Measurements from ENCODE around the gene TUBA3E.
"Not testable (repeated sequence)": the region's sequence is repeated elsewhere in the genome, so short reads cannot be mapped to it uniquely, and the experiment has no call there.

The TUBA3E gene

DNA sequence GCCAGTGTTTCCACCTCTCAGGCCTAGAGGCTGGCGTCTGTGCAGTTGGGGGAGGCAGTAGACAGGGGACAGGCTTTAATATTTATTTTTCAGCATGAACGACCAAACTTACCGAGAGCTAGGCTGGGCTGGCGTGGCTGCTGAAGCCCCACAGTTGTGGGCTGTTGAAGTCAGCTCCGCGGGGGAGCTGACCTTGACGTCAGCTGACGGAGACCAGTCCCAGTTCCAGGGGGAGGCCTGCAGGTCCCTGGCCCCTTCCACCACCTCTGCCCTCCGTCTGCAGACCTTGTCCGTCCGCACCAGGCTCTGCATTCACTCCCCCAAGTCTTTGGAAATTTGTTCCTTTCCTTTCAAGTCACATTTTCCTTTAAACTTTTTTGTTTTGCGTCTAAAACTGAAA lies 33.4 kb upstream of the TUBA3E start:
- H3K36me3 ChIP-seq (ENCODE audit: control insufficient read depth, low read length) = no peaks in the 10 kb centered on the region
- no peaks in the 10 kb centered on the region for H3K9me3 ChIP-seq (ENCODE audit: control insufficient read depth, insufficient read depth, low read length)
- H3K4me1 ChIP-seq (ENCODE audit: control insufficient read depth, low read length) = no peaks in the 10 kb centered on the region
- H3K27me3 ChIP-seq (ENCODE audit: control insufficient read depth, low read length) = no peaks in the 10 kb centered on the region
- no peak overlapping the region for H3K4me3 ChIP-seq (ENCODE audit: low read length)
- TF ChIP-seq EZH2phosphoT487 (IDR thresholded peaks at IDR 0.05; ENCODE audit: borderline replicate concordance, low read length) = no peak
- TF ChIP-seq, protein P1, sequence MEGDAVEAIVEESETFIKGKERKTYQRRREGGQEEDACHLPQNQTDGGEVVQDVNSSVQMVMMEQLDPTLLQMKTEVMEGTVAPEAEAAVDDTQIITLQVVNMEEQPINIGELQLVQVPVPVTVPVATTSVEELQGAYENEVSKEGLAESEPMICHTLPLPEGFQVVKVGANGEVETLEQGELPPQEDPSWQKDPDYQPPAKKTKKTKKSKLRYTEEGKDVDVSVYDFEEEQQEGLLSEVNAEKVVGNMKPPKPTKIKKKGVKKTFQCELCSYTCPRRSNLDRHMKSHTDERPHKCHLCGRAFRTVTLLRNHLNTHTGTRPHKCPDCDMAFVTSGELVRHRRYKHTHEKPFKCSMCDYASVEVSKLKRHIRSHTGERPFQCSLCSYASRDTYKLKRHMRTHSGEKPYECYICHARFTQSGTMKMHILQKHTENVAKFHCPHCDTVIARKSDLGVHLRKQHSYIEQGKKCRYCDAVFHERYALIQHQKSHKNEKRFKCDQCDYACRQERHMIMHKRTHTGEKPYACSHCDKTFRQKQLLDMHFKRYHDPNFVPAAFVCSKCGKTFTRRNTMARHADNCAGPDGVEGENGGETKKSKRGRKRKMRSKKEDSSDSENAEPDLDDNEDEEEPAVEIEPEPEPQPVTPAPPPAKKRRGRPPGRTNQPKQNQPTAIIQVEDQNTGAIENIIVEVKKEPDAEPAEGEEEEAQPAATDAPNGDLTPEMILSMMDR (IDR thresholded peaks at IDR 0.05; ENCODE audit: low read depth, low read length, poor library complexity, severe bottlenecking) = no peak
- H3K4me2 ChIP-seq (ENCODE audit: low read length) = no peak overlapping the region
- no peaks in the 10 kb centered on the region for H3K9me2 ChIP-seq (replicated peaks; ENCODE audit: control insufficient read depth, low read length)
- no peaks in the 10 kb centered on the region for H3F3A ChIP-seq (ENCODE audit: control insufficient read depth, insufficient read depth)
- no peaks in the 10 kb centered on the region for H4K20me1 ChIP-seq (ENCODE audit: control insufficient read depth, insufficient read depth, low read depth, low read length)
- no peak overlapping the region for H3K27ac ChIP-seq (ENCODE audit: low read depth, low read length)
- no peaks in the 10 kb centered on the region for H3K79me2 ChIP-seq (ENCODE audit: control insufficient read depth, low read length)

DNA sequence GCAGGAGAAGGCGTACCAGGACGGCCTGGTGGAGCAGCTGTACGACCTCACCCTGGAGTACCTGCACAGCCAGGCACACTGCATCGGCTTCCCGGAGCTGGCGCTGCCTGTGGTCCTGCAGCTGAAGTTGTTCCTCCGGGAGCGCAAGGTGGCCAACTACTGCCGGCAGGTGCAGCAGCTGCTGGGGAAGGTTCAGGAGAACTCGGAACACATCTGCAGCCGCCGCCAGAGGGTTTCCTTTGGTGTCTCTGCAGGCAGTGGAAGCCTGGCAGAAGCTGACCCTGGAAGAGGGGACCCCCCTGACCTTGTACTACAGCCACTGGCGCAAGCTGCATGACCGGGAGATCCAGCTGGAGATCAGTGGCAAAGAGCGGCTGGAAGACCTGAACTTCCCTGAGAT lies 32.7 kb upstream of the TUBA3E start:
- not testable (repeated sequence) for H3K79me2 ChIP-seq (ENCODE audit: control insufficient read depth, low read length)

DNA sequence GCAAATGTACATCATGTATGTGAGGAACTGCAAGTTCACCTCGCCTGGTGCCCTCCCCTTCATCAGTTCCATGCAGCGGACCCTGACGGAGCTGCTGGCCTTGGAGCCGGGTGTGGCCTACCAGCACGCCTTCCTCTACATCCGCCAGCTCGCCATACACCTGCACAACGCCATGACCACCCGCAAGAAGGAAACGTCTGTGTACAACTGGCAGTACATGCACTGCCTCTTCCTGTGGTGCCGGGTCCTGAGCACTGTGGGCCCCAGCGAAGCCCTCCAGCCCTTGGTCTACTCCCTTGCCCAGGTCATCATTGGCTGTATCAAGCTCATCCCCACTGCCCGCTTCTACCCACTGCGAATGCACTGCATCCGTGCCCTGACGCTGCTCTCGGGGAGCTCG lies 32.1 kb upstream of the TUBA3E start:
- H3K9me3 ChIP-seq (ENCODE audit: control insufficient read depth, insufficient read depth, low read length); H3K9me2 ChIP-seq (replicated peaks; ENCODE audit: control insufficient read depth, low read length); H3K4me1 ChIP-seq (ENCODE audit: control insufficient read depth, low read length); H3K4me2 ChIP-seq (ENCODE audit: low read length); H3K36me3 ChIP-seq (ENCODE audit: control insufficient read depth, low read length); H3K27me3 ChIP-seq (ENCODE audit: control insufficient read depth, low read length); H3F3A ChIP-seq (ENCODE audit: control insufficient read depth, insufficient read depth); H4K20me1 ChIP-seq (ENCODE audit: control insufficient read depth, insufficient read depth, low read depth, low read length); H3K4me3 ChIP-seq (ENCODE audit: low read length); H3K79me2 ChIP-seq (ENCODE audit: control insufficient read depth, low read length); H3K27ac ChIP-seq (ENCODE audit: low read depth, low read length): not testable (repeated sequence)

More for the DNA sequence above, 32.7 kb upstream of the TUBA3E start:
- H3K9me3 ChIP-seq (ENCODE audit: control insufficient read depth, insufficient read depth, low read length); H3K4me1 ChIP-seq (ENCODE audit: control insufficient read depth, low read length); H3F3A ChIP-seq (ENCODE audit: control insufficient read depth, insufficient read depth); H4K20me1 ChIP-seq (ENCODE audit: control insufficient read depth, insufficient read depth, low read depth, low read length); H3K4me3 ChIP-seq (ENCODE audit: low read length); H3K9me2 ChIP-seq (replicated peaks; ENCODE audit: control insufficient read depth, low read length); H3K27ac ChIP-seq (ENCODE audit: low read depth, low read length); H3K4me2 ChIP-seq (ENCODE audit: low read length); H3K27me3 ChIP-seq (ENCODE audit: control insufficient read depth, low read length); H3K36me3 ChIP-seq (ENCODE audit: control insufficient read depth, low read length): not testable (repeated sequence)

DNA sequence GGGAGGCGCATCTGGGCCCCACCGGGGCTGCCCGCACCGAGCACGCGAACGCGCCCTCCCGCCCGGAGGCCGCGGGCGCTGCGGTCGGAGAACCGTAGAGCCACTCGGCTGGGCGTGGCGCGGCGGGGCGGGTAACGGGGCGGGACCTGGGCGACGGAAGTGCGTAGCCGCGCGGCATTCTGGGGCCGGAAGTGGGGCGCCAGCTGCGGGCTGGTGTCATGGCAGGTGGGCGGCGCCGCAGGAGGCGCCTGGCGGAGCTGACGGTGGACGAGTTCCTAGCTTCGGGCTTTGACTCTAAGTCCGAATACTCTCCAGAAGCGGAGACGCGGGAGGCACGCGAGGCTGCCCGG lies 30.9 kb upstream of the TUBA3E start:
- not testable (repeated sequence) for H3K27ac ChIP-seq (ENCODE audit: low read depth, low read length); H3K4me1 ChIP-seq (ENCODE audit: control insufficient read depth, low read length); H3F3A ChIP-seq (ENCODE audit: control insufficient read depth, insufficient read depth); H3K4me2 ChIP-seq (ENCODE audit: low read length); H3K36me3 ChIP-seq (ENCODE audit: control insufficient read depth, low read length); H3K79me2 ChIP-seq (ENCODE audit: control insufficient read depth, low read length); H3K27me3 ChIP-seq (ENCODE audit: control insufficient read depth, low read length); H3K4me3 ChIP-seq (ENCODE audit: low read length); H4K20me1 ChIP-seq (ENCODE audit: control insufficient read depth, insufficient read depth, low read depth, low read length); H3K9me2 ChIP-seq (replicated peaks; ENCODE audit: control insufficient read depth, low read length); H3K9me3 ChIP-seq (ENCODE audit: control insufficient read depth, insufficient read depth, low read length)

DNA sequence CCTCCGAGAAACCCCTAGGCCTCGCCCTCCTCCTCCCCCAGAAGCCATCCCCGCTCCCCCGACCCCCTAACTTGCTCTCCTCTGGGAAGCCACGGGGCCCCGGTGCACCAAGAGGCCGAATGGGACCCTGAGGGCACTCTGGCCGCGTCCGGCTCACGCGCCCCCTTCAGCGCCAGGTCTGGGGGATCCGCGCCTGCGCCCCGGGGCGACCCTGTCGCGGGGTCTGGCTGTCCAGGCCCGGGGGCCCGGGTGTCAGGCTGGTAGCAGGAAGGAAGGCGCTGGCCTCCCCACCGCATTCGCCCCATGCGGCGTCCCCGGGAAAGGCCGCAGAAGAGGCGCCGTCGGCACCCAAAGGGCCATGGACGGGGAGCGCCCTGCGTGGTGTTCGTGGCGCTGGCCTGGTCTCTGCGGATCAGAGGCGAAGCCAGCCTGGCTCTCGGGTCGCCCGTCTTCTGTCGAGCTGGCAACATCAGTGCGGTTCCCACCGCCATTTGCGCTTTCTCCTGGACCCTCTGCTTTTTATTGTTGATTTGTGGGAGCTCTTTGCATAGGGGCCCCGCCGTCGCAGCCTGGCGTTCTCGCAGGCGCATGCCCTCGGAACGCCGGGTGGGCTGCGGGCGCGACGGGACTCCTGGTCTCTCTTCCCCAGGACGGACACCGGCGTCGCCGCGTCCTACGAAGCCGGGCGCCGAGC lies 30.4 kb upstream of the TUBA3E start:
- not testable (repeated sequence) for H3K4me2 ChIP-seq (ENCODE audit: low read length); H3F3A ChIP-seq (ENCODE audit: control insufficient read depth, insufficient read depth); H4K20me1 ChIP-seq (ENCODE audit: control insufficient read depth, insufficient read depth, low read depth, low read length); H3K27ac ChIP-seq (ENCODE audit: low read depth, low read length); H3K4me1 ChIP-seq (ENCODE audit: control insufficient read depth, low read length); H3K27me3 ChIP-seq (ENCODE audit: control insufficient read depth, low read length); H3K9me3 ChIP-seq (ENCODE audit: control insufficient read depth, insufficient read depth, low read length); H3K36me3 ChIP-seq (ENCODE audit: control insufficient read depth, low read length); H3K9me2 ChIP-seq (replicated peaks; ENCODE audit: control insufficient read depth, low read length); H3K4me3 ChIP-seq (ENCODE audit: low read length); H3K79me2 ChIP-seq (ENCODE audit: control insufficient read depth, low read length)

DNA sequence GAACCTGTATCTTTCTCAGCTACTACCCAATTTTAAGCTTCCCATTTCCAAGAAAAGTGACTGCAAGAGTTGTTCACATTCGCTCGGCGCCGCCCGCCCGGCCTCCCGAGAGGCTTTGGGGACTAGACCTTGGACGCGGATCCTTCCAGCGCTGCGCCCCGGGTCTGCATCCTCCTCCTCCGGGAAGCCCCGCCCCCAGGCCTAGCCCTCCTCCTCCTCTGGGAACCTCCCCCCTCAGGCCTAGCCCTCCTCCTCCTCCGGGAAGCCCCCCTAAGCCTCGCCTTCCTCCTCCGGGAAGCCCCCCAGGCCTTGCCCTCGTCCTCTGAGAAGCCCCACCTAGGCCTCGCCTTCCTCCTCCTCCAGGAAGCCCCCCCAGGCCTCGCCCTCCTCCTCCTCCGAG lies 29.8 kb upstream of the TUBA3E start:
- H4K20me1 ChIP-seq (ENCODE audit: control insufficient read depth, insufficient read depth, low read depth, low read length); H3K4me1 ChIP-seq (ENCODE audit: control insufficient read depth, low read length); H3K9me2 ChIP-seq (replicated peaks; ENCODE audit: control insufficient read depth, low read length); H3K36me3 ChIP-seq (ENCODE audit: control insufficient read depth, low read length); H3K4me3 ChIP-seq (ENCODE audit: low read length); H3K27me3 ChIP-seq (ENCODE audit: control insufficient read depth, low read length); H3K4me2 ChIP-seq (ENCODE audit: low read length); H3K27ac ChIP-seq (ENCODE audit: low read depth, low read length); H3K9me3 ChIP-seq (ENCODE audit: control insufficient read depth, insufficient read depth, low read length); H3K79me2 ChIP-seq (ENCODE audit: control insufficient read depth, low read length); H3F3A ChIP-seq (ENCODE audit: control insufficient read depth, insufficient read depth): not testable (repeated sequence)

DNA sequence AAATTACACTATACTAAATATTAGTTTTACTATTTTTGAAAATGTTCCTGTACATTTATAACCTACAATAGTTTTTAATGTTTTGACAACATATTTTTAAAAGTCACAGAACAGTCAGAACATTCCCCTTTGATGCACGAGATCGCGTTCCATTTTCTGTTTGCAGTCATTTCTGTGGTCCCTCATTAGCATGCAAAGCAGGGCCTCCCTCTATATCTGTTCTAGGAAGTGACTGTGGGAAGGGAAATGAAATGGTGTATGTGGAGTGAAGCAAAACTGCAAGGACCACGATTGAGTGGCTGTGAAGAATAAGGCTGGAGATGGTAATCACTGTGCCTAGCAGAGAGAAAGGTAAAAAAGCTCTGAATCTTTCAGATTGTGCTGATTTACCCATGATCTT lies 24.3 kb upstream of the TUBA3E start:
- not testable (repeated sequence) for H3K79me2 ChIP-seq (ENCODE audit: control insufficient read depth, low read length); H3K4me1 ChIP-seq (ENCODE audit: control insufficient read depth, low read length); H3K4me3 ChIP-seq (ENCODE audit: low read length); H3K27ac ChIP-seq (ENCODE audit: low read depth, low read length); H3K27me3 ChIP-seq (ENCODE audit: control insufficient read depth, low read length); H4K20me1 ChIP-seq (ENCODE audit: control insufficient read depth, insufficient read depth, low read depth, low read length); H3K9me3 ChIP-seq (ENCODE audit: control insufficient read depth, insufficient read depth, low read length); H3F3A ChIP-seq (ENCODE audit: control insufficient read depth, insufficient read depth); H3K9me2 ChIP-seq (replicated peaks; ENCODE audit: control insufficient read depth, low read length); H3K36me3 ChIP-seq (ENCODE audit: control insufficient read depth, low read length)
- peak overlapping the region; percentile 30; the same call in 1 of the 2 replicates for H3K4me2 ChIP-seq (ENCODE audit: low read length)

Measured in DOHH2 (cell line).